K562 (cell line): ENCODE data around the gene PTRH1. TPM values are rescaled to one million over a fixed set of nuclear protein-coding genes. Genes with fewer than 3 reads are reported as not detected.

Experiments used
- ATAC-seq: fragments of 200-7000 bp; cut with Tn5 transposase; 3 replicates; pipeline ENCODE4 v1.9.1; 2020; ENCODE audit warnings: moderate library complexity
- BruUV-seq: library from RNA; stranded (reverse); fragments of 400-500 nt; replicated peaks from 2 replicates; lab custom pipeline; 2021; lab: Mats Ljungman, UMichigan
- CTCF ChIA-PET: fragments of 300-600 bp; formaldehyde crosslinking; extraction: SDS; loops from one replicate; lab custom pipeline; 2021; ENCODE audit warnings: low intra/inter-chr PET ratio; lab: Yijun Ruan, JAX
- POLR2A ChIA-PET: fragments of 300-600, 350-650 bp; sonication (Branson Sonifier 250); formaldehyde crosslinking; extraction: SDS; loops from one replicate; lab custom pipeline; 2021; ENCODE audit warnings: antibody characterized with exemption, inconsistent platforms; lab: Yijun Ruan, JAX
- DNase-seq, 4 experiments: peaks; one replicate each; pipeline versions ENCODE4 v3.0.0 to v3.0.0-alpha.2; 2011 to 2018; ENCODE audit warnings: low spot score in 3 of 4, mixed read lengths in 3 of 4; ENCODE audit errors: extremely low read depth in 1 of 4
- FAIRE-seq: peaks from 2 replicates; lab custom pipeline; 2011; peaks lifted over from hg19 to GRCh38; lab: Jason Lieb, UNC
- H2AFZ ChIP-seq: 2 replicates; pipeline ENCODE4 v1.6.0; 2011; ENCODE audit warnings: low read depth, low read length, control low read depth, inconsistent platforms
- H3K27ac ChIP-seq: fragments of 200-600 bp; 3 replicates; pipeline ENCODE4 v1.8.0; 2011; ENCODE audit warnings: low read depth, mild to moderate bottlenecking, control low read depth, inconsistent platforms, low read length, moderate library complexity, mixed read lengths; ENCODE audit errors: extremely low read depth
- H3K27me3 ChIP-seq, 2 experiments: fragments of 300-600 bp in 1 of 2; 2 replicates in 1 of 2; 3 replicates in 1 of 2; pipeline versions ENCODE4 v1.6.0 to v1.8.0; 2011; ENCODE audit warnings: inconsistent platforms in 2 of 2, low read length in 2 of 2, mild to moderate bottlenecking in 1 of 2, mixed read lengths in 1 of 2, moderate library complexity in 1 of 2; ENCODE audit not compliant: control insufficient read depth in 2 of 2, insufficient read depth in 2 of 2
- H3K36me3 ChIP-seq: fragments of 300-600 bp; 3 replicates; pipeline ENCODE4 v1.8.0; 2011; ENCODE audit warnings: mild to moderate bottlenecking, low read length, inconsistent platforms; ENCODE audit not compliant: control insufficient read depth, insufficient read depth
- H3K4me1 ChIP-seq, 2 experiments: fragments of 200-600 bp in 1 of 2; replicated peaks in 1 of 2; 2 replicates in 1 of 2; 3 replicates in 1 of 2; pipeline versions ENCODE4 v1.5.1 to v1.8.0; 2011; ENCODE audit warnings: inconsistent platforms in 2 of 2, low read length in 2 of 2, mild to moderate bottlenecking in 1 of 2, mixed read lengths in 1 of 2, moderate library complexity in 1 of 2; ENCODE audit not compliant: control insufficient read depth in 2 of 2, insufficient read depth in 2 of 2
- H3K4me2 ChIP-seq: 2 replicates; pipeline ENCODE4 v1.6.1; 2011; ENCODE audit warnings: low read length, control low read depth, inconsistent platforms, mixed read lengths; ENCODE audit not compliant: insufficient read depth
- H3K4me3 ChIP-seq: fragments of 200-600 bp; sonication (generic), shearing (Covaris generic); 2 replicates; pipeline ENCODE4 v1.5.1; 2016; ENCODE audit warnings: control low read depth, inconsistent platforms
- H3K79me2 ChIP-seq: fragments of 200-600 bp; 3 replicates; pipeline ENCODE4 v1.8.0; 2011; ENCODE audit warnings: low read length, inconsistent platforms; ENCODE audit not compliant: control insufficient read depth, insufficient read depth
- H3K9ac ChIP-seq, 2 experiments: 2 replicates each; pipeline versions ENCODE4 v1.6.0 to v1.6.1; 2011; ENCODE audit warnings: low read depth in 2 of 2, low read length in 2 of 2, control low read depth in 1 of 2, inconsistent platforms in 1 of 2, mild to moderate bottlenecking in 1 of 2, mixed read lengths in 1 of 2; ENCODE audit not compliant: insufficient read depth in 1 of 2
- H3K9me1 ChIP-seq: one replicate; pipeline ENCODE4 v1.6.0; 2011; ENCODE audit warnings: inconsistent platforms, mild to moderate bottlenecking, low read length, moderate library complexity; ENCODE audit not compliant: control insufficient read depth, insufficient read depth
- H3K9me3 ChIP-seq: replicated peaks from 2 replicates; pipeline ENCODE4 v1.5.1; 2011; ENCODE audit warnings: low read depth, low read length, inconsistent platforms; ENCODE audit not compliant: control insufficient read depth, insufficient read depth
- H4K20me1 ChIP-seq: replicated peaks from 2 replicates; pipeline ENCODE4 v1.6.1; 2011; ENCODE audit warnings: low read length, inconsistent platforms, mixed read lengths; ENCODE audit not compliant: control insufficient read depth, insufficient read depth
- ELF2 ChIP-seq: fragments of 250-450 bp; sonication (Bioruptor Pico); IDR thresholded peaks from 2 replicates; pipeline ENCODE4 v1.5.0; 2021; ENCODE audit warnings: mild to moderate bottlenecking
- MLLT1 ChIP-seq, 2 experiments: fragments of 450-650 bp; IDR thresholded peaks; 2 replicates each; pipeline ENCODE4 v1.6.1; 2016
- RBM15 ChIP-seq: fragments of 200-400 bp; formaldehyde crosslinking; IDR thresholded peaks from 2 replicates; pipeline ENCODE4 v1.6.1; 2018; ENCODE audit warnings: mild to moderate bottlenecking, low read length, moderate library complexity; ENCODE audit not compliant: insufficient read depth
- SUPT5H ChIP-seq: fragments of 450-650 bp; IDR thresholded peaks from 2 replicates; pipeline ENCODE4 v1.6.1; 2016
- TRIM24 ChIP-seq, 2 experiments: fragments of 450-650 bp; IDR thresholded peaks; 2 replicates each; pipeline ENCODE4 v1.6.1; 2016
- ZNF311 ChIP-seq: fragments of 250-450 bp; sonication (Bioruptor Pico); IDR thresholded peaks from 2 replicates; pipeline ENCODE4 v1.4.0; 2020; ENCODE audit warnings: mild to moderate bottlenecking, moderate library complexity
- ZNF583 ChIP-seq: fragments of 250-450 bp; sonication (Bioruptor Pico); IDR thresholded peaks from 2 replicates; pipeline ENCODE4 v1.4.0; 2020
- WGBS: fragments of 100-300 bp; shearing (Covaris generic); methylation state at CpG from one replicate; pipeline ENCODE4 v1.1.6; 2016; ENCODE audit warnings: low coverage, mixed read lengths; ENCODE audit not compliant: insufficient coverage; ENCODE audit errors: missing lambda C conversion rate; 5-methylcytosine and 5-hydroxymethylcytosine counted together
- in situ Hi-C: fragments of 300-500 bp; cut with MboI; formaldehyde crosslinking; loops from 4 replicates; pipeline ENCODE4 v1.15.0; 2018; ENCODE audit warnings: inconsistent platforms, mixed read lengths
- intact Hi-C: fragments of 100-400 bp; cut with micrococcal nuclease; formaldehyde crosslinking; loops from 2 replicates; pipeline ENCODE4 v1.14.2; 2022
- polyA plus RNA-seq, 8 experiments: library from polyadenylated mRNA; depleted of rRNA in 4 of 8; stranded (reverse) in 5 of 8; unstranded in 3 of 8; fragments of >200 nt; fragmentation: Nextera tagmentation in 2 of 8; fragmentation: Illumina TruSeq in 1 of 8; extraction: Ambion mirVana in 2 of 8; extraction: Trizol in 1 of 8; gene quantifications; 2 replicates each; pipeline versions ENCODE4 v1.2.1 to v1.2.3, GENCODE V29; 2011 to 2014; ENCODE audit warnings: inconsistent platforms in 1 of 8, missing spikeins in 1 of 8
- total RNA-seq, 7 experiments: library from RNA; depleted of rRNA in 6 of 7; stranded (reverse); fragments of >200 nt in 6 of 7; fragmentation: Illumina TruSeq in 2 of 7; extraction: Trizol in 2 of 7; gene quantifications; 2 replicates each; pipeline versions ENCODE4 v1.2.1 to v1.2.3, GENCODE V29; 2011 to 2021; ENCODE audit warnings: low replicate concordance in 1 of 7

PTRH1 gene
- total and polyA plus RNA-seq, 9 of the 15 experiments (the other 6 are each of a cell fraction or from before 2014, with no cell fraction given), result 0.63 to 43.1 (median 5.7) TPM

GRCh38 chr9:127692071-127692470 is 23.4 kb downstream of the PTRH1 start:
- CTCF ChIA-PET, result no interaction called here
- DNase-seq (no peak), ATAC-seq (no peak), FAIRE-seq (no peak)
- Histone ChIP-seq H3K36me3 (peaks cover 3% of the 10 kb centered on the region; the same call in 1 of the 3 replicates), H3K4me1 (no peaks in the 10 kb centered on the region), H3K27ac (no peak overlapping the region), H2AFZ (no peak overlapping the region), H3K9me1 (no peaks in the 10 kb centered on the region), H3K9me3 (no peaks in the 10 kb centered on the region), H3K4me2 (no peak overlapping the region), H4K20me1 (no peaks in the 10 kb centered on the region), H3K27me3 (no peaks in the 10 kb centered on the region), H3K9ac (peak overlapping the region in 1 of 2 experiments; percentile 50; a peak in 1 of 4 replicates), H3K4me3 (no peak overlapping the region), H3K79me2 (no peaks in the 10 kb centered on the region)
- TF ChIP-seq RBM15 (no peak), ZNF583 (no peak), ZNF311 (no peak), ELF2 (CRISPR knock-in tag) (no peak), TRIM24 (IDR thresholded peaks at IDR 0.05) (no peak), SUPT5H (no peak), MLLT1 (IDR thresholded peaks at IDR 0.05) (no peak)
- POLR2A ChIA-PET, result interaction anchor here (1.0 kb wide), 1 partner anchor 11 kb away, joined by 5 read pairs; no protein-coding TSS in a partner anchor
- intact Hi-C loops, result no loop called here
- in situ Hi-C loops, result no loop called here
- BruUV-seq, result no TSS peak
- WGBS, result 54% methylated on average over 11 of the region's 20 CpGs
